NB4 (cell line): ENCODE measurements around the gene C2orf80.

Experiments used
- POLR2A ChIP-seq: IDR thresholded peaks from 2 replicates; pipeline ENCODE4 v1.6.1; 2011; ENCODE audit warnings: mild to moderate bottlenecking; ENCODE audit not compliant: insufficient read length; ENCODE audit errors: extremely low read depth
- TF ChIP-seq, protein P1 (sequence below): IDR thresholded peaks from one replicate; pipeline ENCODE4 v1.5.1; 2012; ENCODE audit warnings: low read depth, low read length

- TF ChIP-seq, protein P1, sequence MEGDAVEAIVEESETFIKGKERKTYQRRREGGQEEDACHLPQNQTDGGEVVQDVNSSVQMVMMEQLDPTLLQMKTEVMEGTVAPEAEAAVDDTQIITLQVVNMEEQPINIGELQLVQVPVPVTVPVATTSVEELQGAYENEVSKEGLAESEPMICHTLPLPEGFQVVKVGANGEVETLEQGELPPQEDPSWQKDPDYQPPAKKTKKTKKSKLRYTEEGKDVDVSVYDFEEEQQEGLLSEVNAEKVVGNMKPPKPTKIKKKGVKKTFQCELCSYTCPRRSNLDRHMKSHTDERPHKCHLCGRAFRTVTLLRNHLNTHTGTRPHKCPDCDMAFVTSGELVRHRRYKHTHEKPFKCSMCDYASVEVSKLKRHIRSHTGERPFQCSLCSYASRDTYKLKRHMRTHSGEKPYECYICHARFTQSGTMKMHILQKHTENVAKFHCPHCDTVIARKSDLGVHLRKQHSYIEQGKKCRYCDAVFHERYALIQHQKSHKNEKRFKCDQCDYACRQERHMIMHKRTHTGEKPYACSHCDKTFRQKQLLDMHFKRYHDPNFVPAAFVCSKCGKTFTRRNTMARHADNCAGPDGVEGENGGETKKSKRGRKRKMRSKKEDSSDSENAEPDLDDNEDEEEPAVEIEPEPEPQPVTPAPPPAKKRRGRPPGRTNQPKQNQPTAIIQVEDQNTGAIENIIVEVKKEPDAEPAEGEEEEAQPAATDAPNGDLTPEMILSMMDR: no peak
- no peak for TF ChIP-seq POLR2A
Observed at GRCh38 chr2:208130712-208131110, 59.1 kb downstream of the C2orf80 start.
